ENCODE measurements around the gene RAD51B.
"Not testable (repeated sequence)": the region's sequence is repeated elsewhere in the genome, so short reads cannot be mapped to it uniquely, and the experiment has no call there.

RAD51B gene

DNA sequence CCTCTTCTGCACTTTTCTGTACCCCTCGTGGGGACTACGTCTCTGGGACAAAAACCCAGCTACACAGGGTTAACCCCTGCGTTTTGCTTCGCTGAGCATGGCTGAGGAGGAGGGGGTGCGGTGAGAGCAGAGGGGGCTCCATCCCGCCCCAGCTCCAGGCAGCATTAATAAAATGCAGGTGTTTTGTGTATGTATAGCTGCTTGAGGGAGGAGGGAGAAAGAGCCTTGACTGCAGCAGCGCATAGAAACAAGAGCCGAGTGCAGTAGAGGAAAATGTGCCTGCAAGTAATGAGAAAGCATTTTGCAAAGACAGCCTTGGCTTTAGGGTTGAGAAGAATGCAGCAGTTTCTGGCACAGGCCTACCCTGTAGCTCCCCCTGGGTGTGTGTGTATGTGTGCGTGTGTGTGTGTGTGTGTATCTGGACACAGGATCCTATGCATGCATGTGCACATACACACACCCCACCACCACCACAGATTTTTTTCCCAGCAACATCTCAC is 869.3 kb downstream of the RAD51B start:
- DNase-seq (ENCODE audit: low read depth), result no peak

DNA sequence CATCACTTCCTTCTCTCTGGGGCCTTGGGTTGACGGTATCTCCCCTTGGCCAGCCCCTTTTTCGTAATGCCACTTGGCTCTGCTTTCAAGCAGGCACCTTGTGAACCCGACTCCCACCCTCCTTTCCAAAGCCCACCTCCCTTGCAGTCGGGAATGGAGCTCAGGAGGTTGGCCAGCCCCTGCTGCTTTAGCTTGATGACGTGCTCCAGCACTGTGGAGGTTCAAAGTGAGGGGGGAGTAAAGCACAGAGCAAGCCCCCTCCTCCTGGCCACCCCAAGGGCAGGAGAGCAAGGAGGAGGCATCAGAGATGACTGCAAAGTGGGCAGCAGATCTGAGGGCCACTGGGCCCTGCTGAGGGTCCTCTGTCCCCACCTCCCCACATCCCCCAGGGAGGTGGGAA is 869.9 kb downstream of the RAD51B start:
- DNase-seq (ENCODE audit: low read depth), result no peak

DNA sequence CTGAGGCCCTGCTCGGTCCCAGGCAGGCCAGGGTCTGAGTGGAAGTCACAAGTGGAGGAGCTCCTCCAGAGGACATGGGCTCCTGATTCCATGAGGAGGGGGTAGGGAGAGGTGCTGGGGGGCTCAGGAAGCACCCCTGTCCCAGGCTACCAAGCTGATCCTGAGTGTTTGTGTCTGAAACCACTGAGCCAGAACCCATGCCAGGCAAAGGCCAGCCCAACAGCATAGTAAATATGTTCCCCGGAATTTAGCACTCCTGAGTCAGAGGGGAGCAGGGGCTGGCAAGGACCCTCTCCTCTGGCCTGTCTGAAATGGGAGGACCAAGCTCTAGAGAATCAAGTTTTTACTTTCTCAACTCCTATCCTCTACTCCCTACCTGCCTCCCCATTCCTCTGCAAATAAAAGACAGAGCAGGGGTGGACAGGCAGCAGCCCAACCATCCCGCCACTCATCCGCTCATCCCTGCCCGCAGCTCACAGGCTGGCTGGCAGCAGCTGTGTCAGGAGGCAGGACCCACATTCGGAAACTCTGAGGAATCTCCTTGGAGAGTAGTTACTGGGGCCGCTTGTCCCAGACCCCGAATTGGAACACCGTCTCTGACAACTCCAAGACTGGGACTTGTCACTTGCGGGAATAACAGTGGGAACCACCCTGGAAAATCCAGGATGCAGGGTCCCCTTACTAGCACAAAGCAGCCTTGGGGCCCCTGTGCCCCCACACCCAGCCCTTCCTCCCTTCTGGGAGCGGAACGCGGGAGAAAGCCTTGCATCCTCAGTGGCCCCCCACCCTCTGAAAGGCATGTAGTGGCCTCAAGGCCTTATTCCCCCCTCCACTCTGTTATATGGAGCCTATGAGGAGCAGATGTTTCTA is 870.7 kb downstream of the RAD51B start:
- DNase-seq (ENCODE audit: low read depth), result no peak

DNA sequence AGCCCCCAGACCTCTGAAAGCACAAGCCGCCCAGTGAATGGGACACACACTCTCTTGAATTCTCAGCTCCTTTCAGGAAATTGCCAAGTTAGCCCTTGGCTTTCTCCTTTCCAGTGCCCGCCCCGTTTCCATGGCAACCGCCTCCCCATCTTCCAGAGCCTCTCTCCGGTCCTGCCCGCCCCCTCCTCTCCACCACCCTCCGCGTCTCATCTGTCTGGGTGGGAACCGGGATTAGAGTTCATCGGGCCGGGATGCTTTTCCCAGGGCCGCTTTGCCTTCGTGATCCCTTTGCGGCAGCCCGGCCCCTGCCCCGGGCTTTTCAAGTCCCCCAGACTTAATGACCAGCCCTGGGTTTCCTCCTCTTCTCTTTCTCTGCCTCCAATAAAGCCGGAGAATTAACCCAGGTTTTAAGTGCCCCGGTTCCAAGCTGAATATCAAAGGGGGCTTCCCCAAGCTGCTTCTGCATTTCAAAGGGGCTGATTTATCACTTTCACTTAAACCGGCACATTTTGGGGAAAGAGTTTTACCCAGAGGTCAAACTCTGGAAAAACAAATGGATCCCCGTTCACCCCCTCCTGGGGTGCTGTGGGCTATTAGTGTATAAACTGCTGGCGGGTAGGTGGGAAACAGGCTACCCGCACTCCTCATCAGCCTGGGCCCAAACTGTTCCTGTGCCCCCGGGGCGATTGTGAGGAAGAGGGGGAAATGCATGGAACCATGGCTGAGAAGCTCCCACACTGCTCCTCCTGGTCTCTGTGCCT is 871.6 kb downstream of the RAD51B start:
- no peak for DNase-seq (ENCODE audit: low read depth)

DNA sequence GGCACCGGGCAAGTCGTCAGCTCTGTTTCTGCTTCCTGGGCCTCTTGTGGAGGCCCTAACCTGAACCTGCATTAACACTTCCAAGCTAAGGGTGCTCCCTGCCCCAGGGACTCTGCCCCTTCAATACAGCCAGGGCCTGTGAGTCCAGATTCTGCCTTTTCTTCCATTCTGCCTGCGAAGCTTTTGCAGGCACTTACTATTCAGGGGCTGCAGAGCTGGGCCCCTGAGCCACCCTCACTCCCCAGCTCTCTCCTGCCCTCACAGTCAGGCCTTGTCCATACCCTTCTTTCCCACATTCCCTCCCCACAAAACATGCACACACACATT is 872.2 kb downstream of the RAD51B start:
- DNase-seq (ENCODE audit: low read depth), result no peak

DNA sequence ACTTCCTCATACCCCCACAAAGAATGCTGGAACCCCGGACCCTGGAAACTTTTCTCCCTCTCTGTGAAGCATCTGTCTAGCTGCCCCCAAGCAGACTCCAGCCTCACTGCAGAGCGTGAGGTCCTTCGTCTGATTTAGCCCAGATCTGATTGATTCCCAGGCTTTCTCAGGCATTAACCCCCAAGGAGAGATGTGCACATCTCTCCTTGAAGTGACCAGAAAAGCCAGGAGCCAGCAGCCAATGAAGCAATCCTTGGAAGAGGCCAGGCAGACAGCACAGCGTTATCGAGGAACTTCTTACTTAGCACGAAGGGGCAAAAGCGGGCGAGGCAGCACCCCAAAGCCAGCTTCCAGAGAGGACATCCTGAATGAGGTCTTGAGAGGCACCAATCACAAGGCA is 872.6 kb downstream of the RAD51B start:
- no peak for DNase-seq (ENCODE audit: low read depth)

DNA sequence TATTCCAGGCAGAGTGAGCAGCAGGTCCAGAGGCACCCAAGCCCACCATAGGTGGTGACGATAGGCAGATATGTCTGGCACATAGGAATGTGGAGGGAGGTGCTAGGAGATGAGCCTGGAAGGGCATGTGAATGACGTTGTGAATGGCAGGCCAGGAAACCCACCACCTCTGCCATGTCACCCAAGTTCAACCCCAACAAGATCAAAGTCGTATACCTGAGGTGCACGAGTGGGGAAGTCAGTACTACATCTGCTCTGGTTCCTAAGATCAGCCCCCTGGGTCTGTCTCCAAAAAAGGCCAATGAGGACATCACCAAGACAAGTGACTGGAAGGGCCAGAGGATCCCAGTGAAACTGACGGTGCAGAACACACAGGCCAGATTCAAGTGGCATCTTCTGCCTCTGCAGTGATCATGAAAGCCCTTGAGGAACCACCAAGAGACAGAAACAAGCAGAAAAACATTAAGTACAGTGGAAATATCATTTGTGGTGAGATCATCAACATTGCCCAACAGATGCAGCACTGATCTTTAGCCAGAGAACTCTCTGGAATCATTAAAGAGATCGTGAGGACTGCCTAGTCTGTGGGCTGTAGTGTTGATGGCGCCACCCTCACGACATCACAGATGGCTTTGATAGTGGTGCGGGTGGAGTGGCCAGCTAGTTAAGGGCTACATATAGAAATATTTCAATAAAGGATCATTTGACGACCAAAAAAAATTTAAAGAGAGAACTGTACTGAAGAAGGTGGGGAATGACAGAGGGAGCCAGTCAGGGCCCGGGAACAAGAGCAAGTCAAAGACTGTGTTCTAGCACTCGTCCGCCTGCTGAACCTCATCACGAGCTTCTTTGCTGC is 873.6 kb downstream of the RAD51B start:
- no peak for DNase-seq (ENCODE audit: low read depth)

DNA sequence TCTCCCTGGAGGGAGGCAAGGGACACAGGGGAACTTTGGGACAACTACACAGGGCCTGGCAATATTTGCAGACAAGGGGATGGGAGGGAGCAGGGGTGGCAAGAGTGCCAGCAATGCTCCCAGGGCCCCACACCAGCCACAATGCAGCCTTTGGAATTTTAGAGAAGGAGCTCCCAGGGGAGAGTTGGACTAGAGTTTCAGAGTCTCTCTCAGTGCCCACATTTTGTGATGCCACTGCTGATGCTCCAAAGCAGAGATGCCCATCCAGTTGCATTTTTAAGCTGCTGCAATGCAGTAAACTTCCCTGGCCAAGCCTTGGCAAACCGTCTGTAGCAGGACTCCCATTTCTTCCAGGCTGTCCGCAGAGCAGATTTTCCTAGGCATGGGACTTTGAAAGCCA is 874.3 kb downstream of the RAD51B start:
- DNase-seq (ENCODE audit: low read depth), result no peak

DNA sequence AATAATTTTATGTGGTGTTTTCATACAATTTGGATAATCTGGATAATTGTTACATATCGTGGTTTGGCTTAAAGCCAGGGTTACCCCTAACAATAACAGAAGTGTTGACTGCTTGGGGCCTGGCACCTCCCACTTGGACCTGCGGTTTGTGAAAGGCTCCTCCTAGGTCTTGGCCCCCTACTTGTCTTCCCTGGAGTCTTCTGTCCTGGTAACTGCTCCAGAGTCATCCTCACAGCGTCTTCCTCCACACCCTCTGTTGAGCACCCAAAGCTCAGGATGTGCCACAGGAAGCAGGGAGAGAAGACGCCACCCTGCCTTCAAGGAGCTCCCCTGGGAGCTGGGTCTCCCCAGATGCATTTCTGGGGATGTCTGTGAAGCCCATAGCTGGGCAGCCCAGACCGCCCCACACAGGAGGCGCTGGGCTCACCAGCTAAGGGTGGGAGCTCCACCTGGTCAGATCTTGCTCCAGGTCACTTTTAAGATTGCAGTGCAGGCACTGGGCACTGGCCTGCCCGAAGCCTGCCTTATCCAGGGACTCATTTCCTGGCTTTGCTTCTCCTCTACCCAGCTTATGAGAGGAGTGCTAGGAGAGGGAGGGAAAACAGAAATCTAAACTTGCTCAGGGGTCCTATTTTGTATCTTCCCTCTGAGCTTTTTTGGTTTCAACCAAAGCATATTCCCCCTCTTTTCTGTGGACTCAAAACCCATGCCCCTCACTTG is 875.1 kb downstream of the RAD51B start:
- no peak for DNase-seq (ENCODE audit: low read depth)

DNA sequence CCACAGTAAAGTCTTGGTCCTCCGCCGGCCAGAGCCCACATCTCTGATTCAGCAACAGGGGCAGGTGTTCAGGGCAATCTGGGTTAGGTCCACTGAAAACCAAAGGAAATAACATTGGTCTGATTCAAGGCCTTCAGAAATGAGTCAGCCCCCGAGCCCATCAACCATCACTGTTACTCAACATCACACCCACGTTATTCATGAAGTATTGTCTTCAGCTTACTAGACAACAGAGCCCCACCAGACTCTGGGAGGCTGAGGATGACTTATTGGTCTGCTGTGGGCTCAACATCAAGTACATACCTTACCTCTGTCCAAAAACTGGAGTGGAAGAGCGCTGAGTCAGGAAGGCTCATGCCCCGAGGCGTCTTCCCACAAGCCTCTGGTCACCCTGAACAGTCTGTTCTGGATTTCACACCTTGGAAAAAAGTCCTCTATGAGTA is 875.8 kb downstream of the RAD51B start:
- DNase-seq (ENCODE audit: low read depth), result no peak

DNA sequence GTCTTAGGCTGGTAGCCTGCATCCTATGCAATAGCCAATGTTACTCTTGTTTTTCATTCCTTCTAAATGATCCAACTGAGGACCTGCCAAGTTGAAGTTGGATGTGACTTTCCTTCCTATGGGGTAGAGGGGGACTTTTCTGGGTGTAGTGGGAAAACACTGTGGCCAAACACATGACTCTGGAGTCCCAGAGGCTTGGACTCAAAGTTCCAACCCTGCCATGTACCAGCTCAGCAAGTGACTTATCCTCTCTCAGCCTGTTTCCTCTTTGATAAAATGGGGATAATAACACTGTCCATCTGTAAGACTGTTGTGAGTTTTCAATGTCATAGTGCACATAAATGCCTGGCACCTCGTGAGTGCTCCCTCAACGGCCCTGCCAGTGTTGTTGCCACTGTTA is 876.3 kb downstream of the RAD51B start:
- no peak for DNase-seq (ENCODE audit: low read depth)

DNA sequence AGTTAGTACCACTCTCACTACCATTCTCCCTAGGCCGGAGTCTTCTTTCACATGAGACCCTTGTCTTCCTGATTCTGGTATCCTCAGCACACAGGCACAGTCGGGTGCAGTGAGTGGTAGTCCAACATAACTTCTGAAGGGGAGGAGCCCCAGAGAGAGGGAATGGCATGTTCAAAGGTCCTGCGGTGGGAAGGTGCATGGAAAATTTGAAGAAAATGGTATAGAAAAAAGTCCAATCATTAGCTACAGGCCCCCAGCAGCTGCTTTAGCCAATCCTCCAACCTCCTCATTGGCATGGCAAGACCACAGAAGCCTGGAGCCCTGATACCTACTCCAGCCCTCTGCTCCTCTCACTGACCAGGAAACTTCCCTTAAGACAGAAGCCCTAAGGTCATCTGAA is 876.7 kb downstream of the RAD51B start:
- DNase-seq (ENCODE audit: low read depth), result no peak

DNA sequence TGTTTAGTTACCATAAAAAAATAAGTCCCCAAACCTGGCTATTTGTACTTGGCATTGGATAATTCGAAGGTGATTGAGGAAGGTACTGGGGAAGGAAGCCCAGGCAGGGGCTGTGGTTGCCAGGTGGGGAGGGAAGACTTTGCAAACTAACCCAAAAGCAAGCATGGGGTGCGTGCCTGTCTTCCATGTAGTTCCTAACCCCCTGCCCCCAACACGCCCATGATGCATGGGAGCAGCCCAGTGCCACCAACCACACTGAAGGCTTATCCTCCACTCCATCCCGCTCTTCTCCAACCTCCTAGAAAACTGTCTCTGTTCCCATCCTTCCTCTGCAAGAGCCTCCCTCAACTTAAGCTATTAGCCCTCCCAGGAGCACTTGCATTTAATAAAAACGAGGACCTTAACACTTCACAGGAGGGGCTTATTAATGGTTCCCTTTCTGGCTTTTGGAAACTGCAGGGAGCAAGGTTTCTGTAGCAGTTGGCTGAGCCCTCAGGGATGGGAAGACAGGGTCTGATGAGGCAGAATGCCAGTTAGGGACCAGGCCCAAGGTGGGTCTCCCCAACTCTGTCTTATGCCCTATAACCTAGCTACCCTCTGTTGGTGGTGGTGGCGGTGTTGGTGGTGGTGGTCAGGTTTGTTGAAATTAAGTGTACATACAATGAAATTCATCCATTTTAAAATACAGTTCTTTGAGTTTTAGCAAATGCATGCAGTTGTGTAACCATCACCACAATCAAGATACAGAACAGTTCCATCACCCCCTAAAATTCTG is 877.3 kb downstream of the RAD51B start:
- no peak for DNase-seq (ENCODE audit: low read depth)

DNA sequence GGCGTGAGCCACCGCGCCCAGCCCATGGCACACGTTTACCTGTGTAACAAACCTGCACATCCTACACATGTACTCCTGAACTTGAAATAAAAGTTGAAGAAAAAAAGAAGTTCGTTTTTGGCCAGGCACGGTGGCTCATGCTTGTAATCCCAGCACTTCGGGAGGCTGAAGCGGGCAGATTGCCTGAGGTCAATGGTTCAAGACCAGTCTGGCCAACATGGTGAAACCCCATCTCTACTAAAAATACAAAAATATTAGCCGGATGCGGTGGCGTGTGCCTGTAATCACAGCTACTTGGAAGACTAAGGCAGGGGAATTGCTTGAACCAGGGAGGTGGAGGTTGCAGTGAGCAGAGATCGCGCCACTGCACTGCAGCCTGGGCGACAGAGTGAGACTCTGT is 879.2 kb downstream of the RAD51B start:
- not testable (repeated sequence) for DNase-seq (ENCODE audit: low read depth)

DNA sequence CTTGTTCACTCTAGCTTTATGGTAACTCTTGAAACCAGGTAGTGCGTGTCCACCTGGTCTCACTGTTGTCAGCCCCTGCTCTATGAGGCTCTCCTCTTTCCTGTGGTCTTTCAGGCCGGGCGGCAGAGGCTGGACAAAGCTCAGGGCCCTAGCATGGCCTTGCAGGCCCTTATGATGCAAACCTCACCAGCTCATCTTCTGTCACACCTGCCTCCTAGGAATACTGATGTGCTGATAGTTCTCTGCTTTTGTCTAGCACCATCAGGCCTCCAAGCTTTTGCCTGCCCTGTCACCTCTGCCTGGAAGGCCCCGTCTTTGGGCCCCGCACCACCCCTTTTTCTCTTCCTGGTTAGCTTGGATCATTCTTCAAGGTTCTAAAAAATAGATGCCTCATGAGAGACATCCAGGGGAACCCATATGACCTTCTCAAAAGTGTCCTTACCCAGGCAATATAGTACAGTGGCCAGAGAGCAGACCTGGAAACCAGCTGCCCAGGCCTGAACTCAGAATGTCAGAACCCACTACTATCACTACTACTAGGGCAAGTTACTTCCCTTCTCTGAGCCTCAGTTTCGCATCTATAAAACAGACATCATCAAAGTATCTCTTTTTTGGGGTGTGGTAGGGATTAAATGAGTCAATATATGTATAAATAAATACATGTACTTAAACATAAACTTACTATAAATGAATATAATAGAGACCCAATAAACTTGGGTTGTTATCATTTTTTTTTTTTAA is 881.6 kb downstream of the RAD51B start:
- no peak for DNase-seq (ENCODE audit: low read depth)

DNA sequence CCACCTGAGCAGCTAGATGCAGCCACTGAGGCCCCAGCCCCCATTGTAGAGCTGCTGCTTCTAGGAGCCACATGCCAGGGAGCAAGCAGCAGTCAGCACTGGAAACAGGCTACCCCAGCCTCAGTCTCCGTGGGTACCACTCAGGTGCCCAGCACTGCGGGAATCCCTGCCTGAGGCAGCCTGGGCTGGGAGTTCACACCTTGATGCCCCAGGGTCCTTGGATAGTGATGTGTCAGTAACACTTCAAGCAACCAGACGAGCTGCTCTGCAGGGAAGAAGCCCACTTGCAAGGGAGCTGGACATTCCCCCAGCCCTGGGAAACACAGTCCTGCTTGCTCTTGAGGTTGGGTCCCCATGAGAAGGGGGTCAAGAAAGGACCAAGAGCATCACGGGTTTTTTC is 882.6 kb downstream of the RAD51B start:
- DNase-seq (ENCODE audit: low read depth), result no peak

DNA sequence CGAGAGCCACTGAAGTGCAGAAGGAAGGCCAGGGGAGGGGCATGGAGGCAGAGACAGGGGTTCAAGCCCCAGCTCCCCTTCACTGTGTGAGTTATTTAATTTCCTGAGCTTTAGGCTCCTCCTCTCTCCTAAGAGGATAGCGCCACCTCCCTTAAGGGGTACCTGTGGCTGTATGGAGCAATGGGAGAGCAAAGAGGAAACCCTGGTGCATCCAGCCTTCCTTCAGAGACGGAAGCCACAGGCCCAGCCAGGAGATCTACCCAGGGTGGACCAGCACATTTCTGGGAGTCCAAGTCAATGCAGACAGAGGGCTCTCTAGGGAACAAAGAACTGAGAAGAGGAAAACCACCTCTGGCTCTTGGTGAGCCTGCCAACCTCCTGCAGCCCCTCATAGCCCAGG is 883.0 kb downstream of the RAD51B start:
- DNase-seq (ENCODE audit: low read depth), result no peak

DNA sequence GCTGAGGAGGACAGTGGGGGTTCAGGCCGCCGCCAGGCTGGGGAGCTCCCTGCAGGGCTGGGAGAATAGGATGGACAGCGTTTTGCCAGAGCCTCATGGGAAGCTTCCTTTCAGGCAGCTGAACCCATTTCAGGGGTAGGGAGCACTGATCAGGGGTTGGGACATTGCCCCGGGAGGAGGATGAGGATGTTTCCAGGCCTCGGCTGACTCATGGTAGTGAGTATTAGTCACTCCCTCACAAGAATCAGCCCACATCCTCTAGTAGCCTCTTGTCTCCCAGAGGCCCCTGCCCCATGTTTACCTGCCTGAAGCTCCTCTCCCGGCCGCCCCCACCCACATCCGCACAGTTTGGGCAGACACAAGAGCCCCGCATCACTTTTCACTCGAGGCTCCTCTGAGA is 883.5 kb downstream of the RAD51B start:
- DNase-seq (ENCODE audit: low read depth), result no peak

DNA sequence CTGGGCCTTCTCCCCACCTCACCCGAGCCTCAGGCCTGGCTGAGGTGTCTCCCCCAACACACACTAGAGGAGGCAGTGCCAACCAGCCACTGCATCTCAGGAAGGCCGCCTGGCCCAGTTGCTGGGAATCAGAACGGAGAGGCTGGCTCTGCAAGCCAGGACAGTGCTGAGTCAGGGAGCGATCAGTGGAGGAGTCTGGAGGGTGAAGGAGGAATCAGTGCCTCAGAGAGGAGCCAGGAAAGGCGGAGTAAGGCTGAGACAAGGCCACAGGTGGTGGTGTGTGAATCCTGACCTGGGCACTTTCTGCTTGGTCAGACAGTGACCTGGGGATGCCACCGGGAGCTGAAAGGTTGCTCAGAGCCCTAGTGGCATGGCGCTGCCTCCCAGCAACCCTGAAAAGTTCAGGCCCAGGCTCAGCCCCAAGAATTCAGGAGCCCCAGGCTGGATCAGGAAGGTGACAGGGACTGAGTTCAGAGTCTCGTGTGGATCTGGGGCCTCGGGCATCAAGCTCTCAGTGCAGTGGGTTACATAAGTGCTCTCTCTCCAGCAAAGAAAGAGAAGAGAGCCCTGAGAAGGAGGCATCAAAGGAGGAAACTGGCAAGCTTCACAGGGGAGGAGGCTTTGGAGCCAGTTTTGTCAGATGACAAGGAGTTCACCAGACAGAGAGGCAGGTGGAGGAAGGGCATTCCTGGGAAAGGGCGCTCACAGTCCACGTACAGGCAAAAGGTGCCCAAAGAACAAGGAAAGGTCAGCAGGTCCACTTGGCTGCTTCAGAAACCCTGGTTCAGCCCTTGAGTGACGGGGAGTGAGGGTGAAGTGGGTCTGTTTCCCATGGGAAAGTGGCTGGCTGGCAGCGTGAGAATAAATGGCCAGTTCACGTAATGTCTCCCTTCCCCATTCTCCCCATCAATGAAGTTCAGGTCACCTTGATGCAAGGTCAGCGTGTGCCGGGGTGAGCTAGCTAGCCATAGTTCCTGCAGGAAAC is 885.4 kb downstream of the RAD51B start:
- no peak for DNase-seq (ENCODE audit: low read depth)
